GM18526 (cell line): ENCODE measurements around the gene NFIB.

Experiments used
- POLR2A ChIP-seq: IDR thresholded peaks from 3 replicates; pipeline ENCODE4 v1.6.1; 2011; ENCODE audit not compliant: insufficient read length; ENCODE audit errors: extremely low read depth

The NFIB gene

DNA sequence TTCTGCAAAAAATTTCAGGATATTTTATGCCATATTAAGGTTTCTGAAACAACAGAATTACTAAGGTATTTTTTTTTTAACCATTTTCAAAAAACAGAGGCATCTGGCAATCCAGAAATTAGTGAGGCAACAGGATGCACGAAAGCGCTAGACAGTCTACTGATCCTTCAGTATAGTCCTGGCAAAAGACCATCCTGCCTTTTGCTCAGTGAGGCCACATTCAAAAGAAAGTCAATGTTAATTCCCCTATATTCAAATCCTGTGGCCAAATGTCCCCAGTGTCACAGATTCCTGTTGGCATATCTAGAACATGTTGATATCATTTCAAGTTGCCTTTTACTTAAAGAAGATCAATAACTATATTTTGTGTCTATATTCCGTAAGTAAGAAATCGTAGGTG is 13.1 kb upstream of the NFIB start:
- no peak for TF ChIP-seq POLR2A

DNA sequence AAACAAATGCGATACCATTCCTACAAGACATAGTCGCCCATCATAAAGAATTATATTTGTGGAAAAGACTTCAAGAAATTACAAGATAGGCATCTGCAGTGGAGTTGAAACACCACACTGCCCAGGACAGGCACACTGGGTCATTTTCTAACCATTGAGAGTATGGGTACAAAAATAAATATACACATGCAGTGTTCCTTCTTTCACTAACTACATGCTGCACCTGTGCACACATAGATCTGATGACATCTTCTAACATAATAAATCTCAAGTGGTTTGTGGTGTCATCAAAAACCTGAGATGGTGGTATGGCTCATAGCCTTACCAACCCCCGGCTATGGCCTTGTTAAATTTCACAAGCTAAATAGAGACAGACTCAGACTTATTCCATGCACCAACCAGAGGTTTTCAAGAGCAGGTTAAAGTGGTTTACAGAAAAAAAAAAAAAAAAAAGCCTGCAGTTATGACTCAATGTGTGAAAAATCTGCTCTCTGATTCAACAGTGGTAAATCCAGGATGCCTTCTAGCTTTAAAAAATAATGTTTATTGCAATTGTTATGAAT is 12.4 kb upstream of the NFIB start:
- TF ChIP-seq POLR2A, result no peak

DNA sequence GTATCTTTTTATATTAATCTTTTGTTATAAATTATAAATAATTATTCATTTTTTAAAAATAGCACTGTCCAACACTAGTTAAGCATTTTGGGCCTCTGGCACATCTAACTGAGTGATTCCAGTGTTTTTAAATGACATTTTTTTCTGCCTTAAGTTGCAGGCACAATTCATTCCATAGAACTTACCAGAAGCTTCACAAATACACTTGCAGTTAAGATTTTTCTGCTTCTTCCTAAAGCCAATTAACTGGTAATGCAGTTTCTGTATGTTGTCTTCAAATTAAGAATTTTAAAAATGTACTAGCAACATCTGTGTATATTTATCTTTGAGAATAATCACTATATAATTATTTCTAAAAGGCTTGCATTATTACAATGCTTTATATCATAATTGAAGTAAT is 11.2 kb upstream of the NFIB start:
- no peak for TF ChIP-seq POLR2A

DNA sequence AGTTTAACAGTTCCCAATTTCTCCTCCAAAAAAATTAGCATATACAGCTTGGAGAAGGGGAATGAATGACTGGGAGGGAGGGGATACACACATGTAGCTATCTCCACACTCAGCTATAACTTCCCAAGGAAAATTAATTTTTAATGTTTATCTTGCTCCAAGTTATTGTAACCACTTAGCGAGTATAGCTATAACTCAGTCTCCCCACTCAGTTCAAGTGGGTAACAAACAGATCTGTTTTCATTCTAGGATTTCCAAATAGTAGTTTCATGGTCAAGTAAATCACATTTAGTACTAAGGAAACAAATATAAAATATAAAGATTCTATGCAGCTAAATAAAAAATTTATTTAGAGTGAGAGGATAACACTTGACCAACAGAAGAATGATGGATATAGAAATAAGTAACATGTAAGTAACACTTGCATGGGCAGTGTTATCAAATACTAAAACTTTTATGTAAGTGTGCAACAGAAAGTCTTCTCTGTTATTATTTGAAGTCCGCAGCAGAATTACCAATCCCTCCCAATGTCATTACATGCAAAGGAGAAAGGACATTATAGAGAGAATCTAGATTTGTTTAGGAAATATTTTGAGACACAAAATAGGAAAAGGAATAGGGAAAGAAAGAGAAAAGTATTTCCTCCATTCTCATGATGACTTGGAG is 10.2 kb upstream of the NFIB start:
- TF ChIP-seq POLR2A, result no peak

DNA sequence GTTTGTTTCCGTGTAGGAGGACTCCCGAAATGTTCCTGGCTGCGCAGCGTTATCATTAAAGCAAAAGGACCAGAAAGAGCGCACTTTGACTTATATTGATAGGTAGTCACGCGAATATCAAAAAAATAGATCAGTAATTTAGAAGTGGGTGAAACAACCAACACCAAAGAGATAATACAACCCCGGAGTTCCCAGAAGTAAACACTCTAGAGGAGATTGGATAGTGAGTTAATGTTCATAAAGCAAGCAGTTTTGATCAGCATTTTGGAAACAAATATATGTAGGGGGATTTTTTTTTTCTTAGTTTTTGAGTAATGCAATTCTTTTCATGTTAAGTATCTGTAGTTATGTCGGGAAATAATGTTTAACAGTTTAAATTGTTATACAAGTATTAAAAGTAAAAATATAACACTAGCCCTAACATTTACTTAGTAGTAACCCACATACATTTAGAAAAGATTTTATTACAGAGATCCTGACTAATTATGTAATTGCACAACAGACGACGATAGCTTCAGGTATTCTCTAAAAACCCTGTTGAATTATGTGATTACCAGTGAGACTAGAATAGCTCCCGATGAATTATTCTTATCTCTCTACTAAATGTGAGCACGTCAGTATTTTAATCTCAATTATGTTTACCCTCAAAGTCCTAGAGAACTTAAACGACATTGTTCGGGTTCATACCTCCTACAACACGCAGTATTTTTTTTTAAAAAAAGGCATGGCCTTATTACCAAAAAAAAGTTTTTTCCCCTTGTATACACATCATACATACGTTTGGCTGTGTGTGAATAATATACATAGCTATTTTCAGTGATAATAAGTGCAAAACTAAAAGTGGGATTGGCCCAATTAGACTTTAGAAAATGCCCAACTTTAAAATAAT is 9.4 kb upstream of the NFIB start:
- no peak for TF ChIP-seq POLR2A

DNA sequence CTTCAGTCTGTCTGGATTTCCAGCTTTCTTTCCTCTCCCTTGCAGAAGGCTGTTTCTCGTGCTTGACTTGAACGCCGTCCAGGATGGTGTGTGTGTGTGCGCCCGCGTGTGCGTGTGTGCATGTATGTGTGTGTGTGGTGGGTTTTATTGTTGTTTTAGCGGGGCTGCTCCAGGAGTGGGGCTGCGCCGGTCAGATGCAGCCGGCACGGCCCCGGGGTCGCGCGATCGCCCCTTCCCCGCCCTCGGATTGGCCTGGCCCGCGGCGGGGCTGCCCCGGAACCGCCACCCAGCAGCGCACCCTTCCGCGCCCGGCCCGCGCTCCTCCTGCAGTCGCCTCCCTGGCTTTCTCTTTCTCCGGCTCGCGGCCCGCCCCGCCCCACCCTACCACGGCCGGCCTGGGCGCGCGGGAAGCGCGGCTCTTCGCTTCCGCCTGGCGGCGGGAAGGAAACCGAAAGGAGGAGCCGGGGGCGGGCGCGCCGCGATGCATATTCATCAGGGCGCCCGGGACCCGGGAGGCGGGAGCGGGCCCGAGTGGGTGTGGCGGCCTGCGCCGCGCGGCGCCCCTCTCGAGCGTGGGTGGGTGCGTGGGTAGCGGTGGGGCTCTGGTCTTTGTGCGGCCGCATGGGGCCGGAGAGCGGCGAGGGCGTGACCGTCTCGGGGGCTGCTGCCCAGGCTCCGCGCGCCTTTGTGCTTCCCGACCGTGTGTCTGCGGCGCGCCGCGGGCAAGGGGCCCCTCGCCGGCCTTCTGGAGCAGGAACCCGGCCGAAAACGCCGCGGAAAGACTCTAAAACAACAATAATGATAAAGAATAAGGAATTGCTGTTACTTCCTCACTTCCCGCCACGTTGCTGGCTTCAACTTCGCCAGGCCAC is 8.5 kb upstream of the NFIB start:
- peak; percentile 74 for TF ChIP-seq POLR2A

DNA sequence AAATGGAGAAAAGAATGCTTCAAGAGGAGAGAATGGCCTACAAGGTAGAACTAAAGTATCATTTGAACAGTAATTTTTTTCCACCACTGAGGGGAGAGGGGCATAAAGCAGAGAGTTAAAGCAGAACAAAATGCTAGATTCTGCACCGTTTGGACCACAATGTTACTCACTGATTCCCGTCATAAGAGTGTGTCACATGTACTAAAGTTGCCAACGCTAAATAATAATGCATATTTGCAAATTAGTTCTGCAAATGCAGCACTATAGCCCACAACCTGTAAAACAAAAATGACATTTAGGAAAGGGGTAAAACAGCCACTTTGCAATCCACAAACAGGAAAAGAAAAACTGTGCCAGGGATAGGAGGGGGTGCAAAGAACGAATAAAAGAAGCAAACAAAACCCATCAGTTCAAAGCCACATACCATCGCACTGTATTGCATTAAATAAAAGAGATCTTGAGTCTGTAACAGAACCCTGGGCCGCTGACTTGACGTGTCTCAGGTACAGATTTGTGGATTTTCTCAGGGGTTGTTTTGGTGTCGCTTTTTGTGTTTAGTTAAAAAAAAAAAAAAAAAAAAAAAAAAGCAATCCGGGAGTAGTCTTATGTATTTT is 7.7 kb upstream of the NFIB start:
- TF ChIP-seq POLR2A, result no peak

DNA sequence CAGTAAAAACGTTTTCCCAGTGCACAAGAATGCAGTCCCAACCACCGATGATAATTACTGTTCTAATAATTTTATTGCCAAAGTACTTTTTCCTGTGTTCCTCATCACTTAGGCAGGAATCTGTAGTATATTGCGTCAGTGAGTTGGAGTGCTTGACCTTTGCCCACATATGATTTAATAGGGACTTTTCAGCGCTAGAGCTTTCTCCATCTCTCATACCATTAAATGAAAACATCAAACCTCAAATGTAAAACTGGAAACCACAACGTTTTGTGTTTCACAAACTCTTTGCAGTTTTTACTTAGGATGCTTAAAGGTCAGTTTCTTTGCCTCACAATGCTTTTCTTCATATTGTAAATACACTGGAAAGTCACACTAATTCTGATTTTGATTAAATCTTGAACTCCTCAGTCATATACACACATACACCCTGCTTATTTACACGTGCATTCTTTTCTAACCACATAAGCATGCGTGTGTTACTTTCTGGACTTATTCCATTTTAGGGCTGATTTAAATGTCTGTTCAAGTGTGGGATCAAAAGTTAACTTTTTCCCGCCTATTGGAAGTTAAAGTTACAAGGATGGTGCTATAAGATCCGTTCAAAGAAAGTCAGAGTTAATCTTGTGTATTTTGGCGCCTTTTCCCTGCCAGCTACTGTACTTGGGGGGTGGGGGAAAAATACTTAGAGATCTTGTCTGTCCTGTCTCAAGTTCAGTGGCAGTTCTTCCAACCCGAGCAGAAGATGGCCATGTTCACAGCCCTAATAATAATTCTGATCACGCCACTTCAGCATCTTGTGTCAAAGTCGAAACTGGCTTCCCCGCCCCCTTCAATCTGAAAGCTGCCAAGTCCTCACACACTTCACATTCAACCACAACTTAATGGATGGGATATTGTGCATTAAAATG is 6.6 kb upstream of the NFIB start:
- no peak for TF ChIP-seq POLR2A

DNA sequence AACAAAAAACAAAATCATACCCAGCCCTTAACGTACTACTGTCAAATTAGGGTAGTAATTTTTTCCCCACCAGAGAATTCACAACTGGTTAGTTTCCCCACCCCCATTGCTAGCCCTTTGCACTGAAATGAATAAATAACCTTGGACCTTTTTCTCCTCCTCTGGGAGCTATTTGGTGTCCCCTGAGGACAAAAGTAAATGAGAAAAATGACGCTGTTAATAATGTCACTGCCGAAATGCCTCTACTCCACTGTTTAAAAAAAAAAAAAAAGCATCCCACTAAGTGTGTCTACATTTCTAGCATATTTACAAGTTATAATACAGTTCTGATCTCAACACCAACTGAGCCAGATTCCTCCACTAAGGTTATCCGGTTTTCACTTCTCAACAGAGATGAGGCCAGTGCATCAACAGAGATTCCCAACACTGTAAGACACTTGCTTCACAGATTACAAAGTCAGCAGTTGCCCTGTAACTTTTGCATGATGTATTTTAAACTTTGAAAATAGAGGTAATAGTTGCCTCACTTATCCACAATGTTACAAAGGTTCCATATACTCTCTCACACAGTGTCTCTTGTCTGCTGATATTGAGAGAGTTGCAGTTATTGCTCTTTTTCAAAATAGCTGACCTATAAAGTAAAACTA is 5.1 kb upstream of the NFIB start:
- TF ChIP-seq POLR2A, result no peak

DNA sequence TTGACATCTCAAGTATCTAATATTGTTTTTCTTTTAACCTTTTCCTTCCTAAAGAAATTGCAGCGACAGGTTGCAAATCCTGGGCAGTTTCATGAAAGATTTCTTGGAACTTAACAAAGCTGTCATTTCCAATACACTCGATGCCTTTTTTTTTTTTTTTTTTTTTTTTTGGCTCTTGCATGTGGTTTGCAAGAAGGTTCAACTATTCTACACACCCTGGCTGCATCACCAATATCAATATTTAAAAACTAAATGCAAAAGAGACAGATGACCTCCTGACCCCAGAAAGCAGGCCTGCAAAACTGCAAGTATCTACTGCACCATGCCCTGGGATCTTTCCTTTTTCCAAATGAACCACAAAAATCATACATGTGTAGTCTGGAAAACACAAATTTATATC is 4.4 kb upstream of the NFIB start:
- no peak for TF ChIP-seq POLR2A

DNA sequence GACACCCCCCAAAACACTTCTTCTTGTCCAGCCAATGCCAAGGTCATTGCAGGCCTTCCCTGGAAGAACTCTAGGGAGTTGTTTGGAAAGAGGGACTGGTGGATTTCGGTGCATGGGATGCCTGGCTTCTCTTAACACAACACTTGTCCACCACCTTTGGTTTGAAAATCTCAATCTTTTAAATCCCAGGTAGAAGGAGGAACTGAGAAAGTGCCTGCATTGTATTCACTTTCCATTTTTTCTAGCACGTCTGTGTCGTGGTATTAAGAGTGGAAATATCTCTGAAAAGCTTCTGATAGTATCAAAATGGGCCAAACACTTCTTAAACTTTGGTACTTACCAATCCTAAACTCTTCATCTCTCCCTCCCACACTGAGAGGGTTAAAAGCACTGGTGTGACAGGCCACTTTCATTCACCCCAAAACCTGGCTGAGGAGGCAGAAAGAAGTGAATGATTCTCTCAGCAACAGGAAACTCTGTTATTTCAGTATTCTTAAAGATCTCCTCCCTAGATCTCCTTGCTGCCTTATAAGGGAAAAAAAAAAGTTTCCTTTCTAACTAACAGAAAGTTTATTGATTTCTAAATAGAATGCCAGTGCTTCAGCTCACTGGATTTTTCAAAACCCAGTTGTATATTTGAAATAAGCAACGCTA is 3.9 kb upstream of the NFIB start:
- no peak for TF ChIP-seq POLR2A

DNA sequence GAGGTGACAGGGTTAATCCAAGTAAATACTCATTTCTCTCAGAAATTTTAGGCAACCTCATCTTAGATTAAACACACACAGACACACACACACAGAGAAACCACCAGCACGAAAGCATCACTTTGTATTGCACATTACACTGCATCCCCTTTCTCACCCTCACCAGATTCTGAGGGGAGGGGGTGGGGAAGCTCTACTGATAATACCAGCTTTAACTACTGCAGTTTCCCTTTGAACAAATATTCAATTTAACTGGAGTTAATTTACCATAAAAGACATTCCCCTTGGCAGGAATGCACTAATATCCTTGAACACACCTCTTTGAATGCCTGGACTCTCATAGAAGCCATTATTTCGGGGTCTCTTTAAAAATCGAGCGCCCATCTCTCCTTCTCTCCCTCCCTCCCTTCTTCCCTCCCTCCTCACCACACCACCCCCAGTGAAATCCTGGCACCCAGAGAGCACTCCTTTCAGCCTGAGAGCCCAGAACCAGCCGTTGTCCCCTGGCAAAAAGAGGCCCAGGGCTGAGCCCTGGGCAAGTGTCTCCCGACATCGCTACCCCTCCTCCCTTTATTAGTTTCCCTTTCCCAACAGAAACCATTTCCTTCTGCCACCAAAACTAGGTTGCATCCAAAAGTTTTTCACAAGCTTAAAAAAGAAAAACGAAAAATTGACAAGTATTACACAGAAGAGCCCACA is 2.8 kb upstream of the NFIB start:
- no peak for TF ChIP-seq POLR2A
